PC-9 (cell line): Measurements from ENCODE around the gene RORB. TPM values are rescaled to one million over a fixed set of nuclear protein-coding genes. Genes with fewer than 3 reads are reported as not detected.

Experiments
- BruUV-seq: library from RNA; stranded (reverse); fragments of 400-500 nt; replicated peaks from 2 replicates; lab custom pipeline; 2021; lab: Mats Ljungman, UMichigan
- CTCF ChIA-PET: fragments of 300-600 bp; sonication (Branson Sonifier 250); formaldehyde crosslinking; loops from one replicate; lab custom pipeline; 2022; ENCODE audit warnings: antibody characterized with exemption; lab: Charles Lee
- POLR2A ChIA-PET: fragments of 300-600 bp; sonication (Branson Sonifier 250); formaldehyde crosslinking; loops from one replicate; lab custom pipeline; 2022; ENCODE audit warnings: antibody characterized with exemption; ENCODE audit not compliant: unreplicated experiment; lab: Charles Lee
- DNase-seq, 2 experiments: peaks; one replicate each; pipeline versions ENCODE4 v3.0.0 to v3.0.0-alpha.2; 2015 to 2022; ENCODE audit warnings: mixed read lengths in 1 of 2
- H2AFZ ChIP-seq: fragments of 200-600 bp; sonication (generic); 2 replicates; pipeline ENCODE4 v1.8.1; 2017; ENCODE audit warnings: antibody characterized with exemption
- H3F3A ChIP-seq: fragments of 200-600 bp; sonication (generic); 2 replicates; pipeline ENCODE4 v1.8.1; 2017; ENCODE audit warnings: antibody characterized with exemption, mild to moderate bottlenecking, low read depth; ENCODE audit not compliant: insufficient read depth
- H3K27ac ChIP-seq: fragments of 200-600 bp; sonication (generic); 2 replicates; pipeline ENCODE4 v1.6.1; 2016; ENCODE audit warnings: mixed run types
- H3K27me3 ChIP-seq: fragments of 200-600 bp; sonication (generic); 2 replicates; pipeline ENCODE4 v1.6.1; 2016; ENCODE audit warnings: low read depth, mixed run types; ENCODE audit not compliant: insufficient read depth
- H3K36me3 ChIP-seq: fragments of 200-600 bp; sonication (generic); 2 replicates; pipeline ENCODE4 v1.6.1; 2016; ENCODE audit warnings: low read depth, mixed run types
- H3K4me1 ChIP-seq: fragments of 200-600 bp; sonication (generic); replicated peaks from 2 replicates; pipeline ENCODE4 v1.6.1; 2016; ENCODE audit warnings: mixed run types; ENCODE audit not compliant: insufficient read depth
- H3K4me2 ChIP-seq: fragments of 200-600 bp; sonication (generic); 2 replicates; pipeline ENCODE4 v1.6.1; 2017; ENCODE audit warnings: mixed run types
- H3K4me3 ChIP-seq: fragments of 200-600 bp; sonication (generic); 2 replicates; pipeline ENCODE4 v1.6.1; 2016; ENCODE audit warnings: mixed run types
- H3K79me2 ChIP-seq: fragments of 200-600 bp; sonication (generic); 2 replicates; pipeline ENCODE4 v1.6.1; 2017; ENCODE audit warnings: low read depth, mixed run types
- H3K9me2 ChIP-seq: fragments of 200-600 bp; sonication (generic); 2 replicates; pipeline ENCODE4 v1.8.1; 2017; ENCODE audit warnings: mild to moderate bottlenecking; ENCODE audit not compliant: insufficient read depth
- H3K9me3 ChIP-seq: fragments of 200-600 bp; sonication (generic); 2 replicates; pipeline ENCODE4 v1.8.1; 2016; ENCODE audit warnings: low read depth; ENCODE audit not compliant: insufficient read depth
- H4K20me1 ChIP-seq: fragments of 200-600 bp; sonication (generic); 2 replicates; pipeline ENCODE4 v1.8.1; 2017; ENCODE audit not compliant: insufficient read depth
- EZH2 ChIP-seq: fragments of 200-600 bp; sonication (generic); IDR thresholded peaks from 2 replicates; pipeline ENCODE4 v1.8.0; 2017; ENCODE audit warnings: antibody characterized with exemption, low read depth
- intact Hi-C: fragments of 100-400 bp; cut with micrococcal nuclease; formaldehyde crosslinking; loops from one replicate; pipeline ENCODE4 v1.10.0; 2022; ENCODE audit not compliant: unreplicated experiment
- total RNA-seq: library from RNA; stranded (reverse); gene quantifications from 2 replicates; pipeline ENCODE4 v1.2.3, GENCODE V29; 2021
- TF ChIP-seq, protein P1 (sequence below): fragments of 200-600 bp; sonication (generic); conservative IDR thresholded peaks from 2 replicates; pipeline ENCODE4 v1.6.1; 2017; ENCODE audit warnings: mixed run types, antibody characterized with exemption, mild to moderate bottlenecking, moderate library complexity

The RORB gene
- total RNA-seq, 1 experiment from 2014 or later: 0.07 TPM

DNA sequence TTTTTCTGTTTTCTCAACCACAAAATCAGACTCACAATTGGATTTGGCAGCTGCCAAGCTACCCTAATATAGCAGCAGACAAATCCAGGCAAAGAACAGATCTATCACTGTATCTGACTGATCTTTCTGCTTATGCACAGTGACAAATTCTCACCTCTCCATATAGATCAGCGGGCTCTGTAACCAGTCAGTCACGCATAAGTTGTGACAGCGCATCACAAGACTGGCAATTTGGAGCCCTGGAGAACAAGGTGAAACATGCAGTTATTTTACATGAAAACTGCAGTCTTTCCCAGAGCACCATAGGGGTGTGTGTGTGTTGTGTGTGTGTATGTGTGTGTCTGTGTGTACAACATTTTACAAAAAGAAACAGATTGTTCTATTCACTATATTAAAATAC is 37.7 kb downstream of the RORB start:
- no peaks in the 10 kb centered on the region for H3K36me3 ChIP-seq
- H3K27me3 ChIP-seq: no peaks in the 10 kb centered on the region
- no peak overlapping the region for H3K4me2 ChIP-seq
- no peak overlapping the region for H2AFZ ChIP-seq
- no peak for DNase-seq
- H3K4me1 ChIP-seq: no peaks in the 10 kb centered on the region
- H3K4me3 ChIP-seq: no peak overlapping the region
- no peaks in the 10 kb centered on the region for H3K9me3 ChIP-seq
- H3K79me2 ChIP-seq: no peaks in the 10 kb centered on the region
- BruUV-seq: no TSS peak
- CTCF ChIA-PET: no interaction called here
- no peak overlapping the region for H3K27ac ChIP-seq
- intact Hi-C loops: no loop called here
- H4K20me1 ChIP-seq: no peaks in the 10 kb centered on the region
- no peaks in the 10 kb centered on the region for H3K9me2 ChIP-seq
- TF ChIP-seq, protein P1, sequence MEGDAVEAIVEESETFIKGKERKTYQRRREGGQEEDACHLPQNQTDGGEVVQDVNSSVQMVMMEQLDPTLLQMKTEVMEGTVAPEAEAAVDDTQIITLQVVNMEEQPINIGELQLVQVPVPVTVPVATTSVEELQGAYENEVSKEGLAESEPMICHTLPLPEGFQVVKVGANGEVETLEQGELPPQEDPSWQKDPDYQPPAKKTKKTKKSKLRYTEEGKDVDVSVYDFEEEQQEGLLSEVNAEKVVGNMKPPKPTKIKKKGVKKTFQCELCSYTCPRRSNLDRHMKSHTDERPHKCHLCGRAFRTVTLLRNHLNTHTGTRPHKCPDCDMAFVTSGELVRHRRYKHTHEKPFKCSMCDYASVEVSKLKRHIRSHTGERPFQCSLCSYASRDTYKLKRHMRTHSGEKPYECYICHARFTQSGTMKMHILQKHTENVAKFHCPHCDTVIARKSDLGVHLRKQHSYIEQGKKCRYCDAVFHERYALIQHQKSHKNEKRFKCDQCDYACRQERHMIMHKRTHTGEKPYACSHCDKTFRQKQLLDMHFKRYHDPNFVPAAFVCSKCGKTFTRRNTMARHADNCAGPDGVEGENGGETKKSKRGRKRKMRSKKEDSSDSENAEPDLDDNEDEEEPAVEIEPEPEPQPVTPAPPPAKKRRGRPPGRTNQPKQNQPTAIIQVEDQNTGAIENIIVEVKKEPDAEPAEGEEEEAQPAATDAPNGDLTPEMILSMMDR: no peak
- TF ChIP-seq EZH2: no peak
- POLR2A ChIA-PET: no interaction called here
- no peaks in the 10 kb centered on the region for H3F3A ChIP-seq

- Histone ChIP-seq H3K79me2 (no peaks in the 10 kb centered on the region), H3K4me1 (no peaks in the 10 kb centered on the region), H3K27ac (no peak overlapping the region), H3K27me3 (no peaks in the 10 kb centered on the region), H3K4me2 (no peak overlapping the region), H3K36me3 (no peaks in the 10 kb centered on the region), H3K9me2 (0 out of 2 replicates have a peak, but pooled peaks cover under 1% of the 10 kb centered on the region), H3K9me3 (no peaks in the 10 kb centered on the region), H2AFZ (no peak overlapping the region), H4K20me1 (no peaks in the 10 kb centered on the region), H3K4me3 (no peak overlapping the region), H3F3A (no peaks in the 10 kb centered on the region)
- DNase-seq: no peak
- POLR2A ChIA-PET: no interaction called here
- CTCF ChIA-PET: no interaction called here
- intact Hi-C loops: loop anchor here (10.0 kb wide), 1 partner anchor 58 kb away; no protein-coding TSS in a partner anchor
- no TSS peak for BruUV-seq
- TF ChIP-seq, protein P1: no peak
- no peak for TF ChIP-seq EZH2
Measured at GRCh38 chr9:74543145-74543544, 46.0 kb downstream of the RORB start.

DNA sequence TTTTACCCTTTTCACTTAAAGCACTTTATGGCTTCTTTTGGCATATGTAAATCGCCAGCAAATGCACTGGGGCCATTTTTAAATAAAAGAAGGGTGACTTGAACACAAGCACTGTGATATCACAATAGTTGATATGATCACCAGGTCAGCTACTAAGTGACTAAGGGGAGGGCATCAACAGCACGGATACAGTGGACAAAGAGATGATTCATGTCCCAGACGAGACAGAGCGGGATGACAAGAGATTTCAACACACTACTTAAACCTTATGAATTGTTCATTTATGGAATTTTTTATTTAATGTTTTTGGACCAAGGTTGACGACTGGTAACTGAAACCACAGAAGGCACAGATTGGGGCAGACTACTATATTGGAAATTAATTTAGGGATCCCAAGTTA is 54.1 kb downstream of the RORB start:
- H3K4me1 ChIP-seq: no peaks in the 10 kb centered on the region
- H2AFZ ChIP-seq: no peak overlapping the region
- POLR2A ChIA-PET: interaction anchor here (0.6 kb wide), 1 partner anchor 874 kb away, joined by 3 read pairs; no protein-coding TSS in a partner anchor
- H3K36me3 ChIP-seq: no peaks in the 10 kb centered on the region
- H3K4me2 ChIP-seq: no peak overlapping the region
- no peak overlapping the region for H3K4me3 ChIP-seq
- DNase-seq: no peak
- H3K9me2 ChIP-seq: 0 out of 2 replicates have a peak, but pooled peaks cover 5% of the 10 kb centered on the region
- no peaks in the 10 kb centered on the region for H3K9me3 ChIP-seq
- no peaks in the 10 kb centered on the region for H3K27me3 ChIP-seq
- intact Hi-C loops: no loop called here
- TF ChIP-seq, protein P1: no peak
- TF ChIP-seq EZH2: no peak
- H3F3A ChIP-seq: no peaks in the 10 kb centered on the region
- H3K27ac ChIP-seq: no peak overlapping the region
- no peaks in the 10 kb centered on the region for H4K20me1 ChIP-seq
- BruUV-seq: no TSS peak
- CTCF ChIA-PET: no interaction called here
- H3K79me2 ChIP-seq: no peaks in the 10 kb centered on the region
